ENCODE results near the gene FBXO44. TPM values are rescaled to one million over a fixed set of nuclear protein-coding genes. Genes with fewer than 3 reads are reported as not detected.

The FBXO44 gene
- total RNA-seq, 1 experiment from 2014 or later: 60.9 TPM

- H3K4me2 ChIP-seq (ENCODE audit: low read length): peak overlapping the region; percentile 98; the same call in 1 of the 2 replicates
- no peak overlapping the region for H2AFZ ChIP-seq (ENCODE audit: low read depth, low read length, poor library complexity, severe bottlenecking)
- CTCF ChIA-PET: interaction anchor here (1.0 to 2.1 kb wide), 4 partner anchors 8 to 37 kb away, joined by 3 to 9 read pairs (median 4); partner anchors contain the start of gene FBXO6
- H3K4me1 ChIP-seq (ENCODE audit: control insufficient read depth in 1 of 2, insufficient read depth in 2 of 2, low read length in 2 of 2): peaks cover 15 to 24% of the 10 kb centered on the region in 2 experiments; a peak in 3 of 4 replicates
- no peaks in the 10 kb centered on the region for H3K27me3 ChIP-seq (ENCODE audit: insufficient read depth, low read length)
- DNase-seq (ENCODE audit: low read depth, low spot score): no peak
- no peak overlapping the region for H3K9ac ChIP-seq (ENCODE audit: low read length)
- no peak overlapping the region for H3K27ac ChIP-seq (ENCODE audit: low read depth, low read length)
- H3K79me2 ChIP-seq (ENCODE audit: insufficient read depth, low read length): peaks cover 11% of the 10 kb centered on the region; the same call in 1 of the 2 replicates
- H3K9me2 ChIP-seq (ENCODE audit: insufficient read depth): no peaks in the 10 kb centered on the region
- ATAC-seq: no peak
- H4K20me1 ChIP-seq (ENCODE audit: insufficient read depth): no peaks in the 10 kb centered on the region
- intact Hi-C loops (cut with micrococcal nuclease): no loop called here
- POLR2A ChIA-PET: interaction anchor here (1.1 to 2.0 kb wide), 2 partner anchors 9 to 10 kb away, joined by 3 to 14 read pairs; partner anchors contain the start of gene DRAXIN
- H3K9me3 ChIP-seq (ENCODE audit: control insufficient read depth in 1 of 2, insufficient read depth in 1 of 2, low read depth in 1 of 2, low read length in 2 of 2): no peaks in the 10 kb centered on the region
- RAD21 ChIA-PET (ENCODE audit: low non-redundant PET in 1 of 2, low total read pairs in 2 of 2, uncharacterized antibody in 2 of 2, unreplicated experiment in 2 of 2): no interaction called here
- H3K36me3 ChIP-seq (ENCODE audit: control insufficient read depth in 1 of 2, insufficient read depth in 2 of 2, low read length in 2 of 2): 0 out of 4 replicates have a peak, but pooled peaks cover 0 to 3% of the 10 kb centered on the region in 2 experiments
- TF ChIP-seq SRF (IDR thresholded peaks at IDR 0.05; ENCODE audit: low read depth) (no peak), EZH2 (IDR thresholded peaks at IDR 0.05) (no peak), FOSL1 (IDR thresholded peaks at IDR 0.05; ENCODE audit: low read depth) (no peak), JUND (IDR thresholded peaks at IDR 0.05) (no peak), EZH2phosphoT487 (IDR thresholded peaks at IDR 0.05; ENCODE audit: borderline replicate concordance) (no peak), YY1 (IDR thresholded peaks at IDR 0.05; ENCODE audit: extremely low read depth, insufficient replicate concordance, low read depth, low read length) (no peak)
- no TSS peak for BruUV-seq (replicated peaks)
- H3K4me3 ChIP-seq (replicated peaks in 1 of 2; ENCODE audit: low read depth in 1 of 2, low read length in 2 of 2): no peak overlapping the region; a peak in 1 of 4 replicates
These were observed 27.7 kb downstream of the FBXO44 start for GRCh38 chr1:11682287-11682771.

- POLR2A ChIA-PET: interaction anchor here (1.1 to 2.0 kb wide), 2 partner anchors 8 to 10 kb away, joined by 3 to 14 read pairs; partner anchors contain the start of gene DRAXIN
- Histone ChIP-seq H3K27me3 (ENCODE audit: insufficient read depth, low read length) (no peaks in the 10 kb centered on the region), H3K9me2 (ENCODE audit: insufficient read depth) (no peaks in the 10 kb centered on the region), H3K79me2 (ENCODE audit: insufficient read depth, low read length) (peaks cover 11% of the 10 kb centered on the region; the same call in 1 of the 2 replicates), H3K9ac (ENCODE audit: low read length) (no peak overlapping the region), H4K20me1 (ENCODE audit: insufficient read depth) (no peaks in the 10 kb centered on the region), H3K36me3 (ENCODE audit: control insufficient read depth in 1 of 2, insufficient read depth in 2 of 2, low read length in 2 of 2) (0 out of 4 replicates have a peak, but pooled peaks cover 0 to 3% of the 10 kb centered on the region in 2 experiments), H3K9me3 (ENCODE audit: control insufficient read depth in 1 of 2, insufficient read depth in 1 of 2, low read depth in 1 of 2, low read length in 2 of 2) (no peaks in the 10 kb centered on the region), H3K4me1 (ENCODE audit: control insufficient read depth in 1 of 2, insufficient read depth in 2 of 2, low read length in 2 of 2) (peaks cover 15 to 24% of the 10 kb centered on the region in 2 experiments; a peak in 3 of 4 replicates), H3K4me3 (replicated peaks in 1 of 2; ENCODE audit: low read depth in 1 of 2, low read length in 2 of 2) (no peak overlapping the region), H3K4me2 (ENCODE audit: low read length) (no peak overlapping the region), H2AFZ (ENCODE audit: low read depth, low read length, poor library complexity, severe bottlenecking) (no peak overlapping the region), H3K27ac (ENCODE audit: low read depth, low read length) (no peak overlapping the region)
- TF ChIP-seq CBX3 (IDR thresholded peaks at IDR 0.05; ENCODE audit: low read depth): no peak
- no peak for TF ChIP-seq ATF3 (IDR thresholded peaks at IDR 0.05)
- no peak for TF ChIP-seq SRF (IDR thresholded peaks at IDR 0.05; ENCODE audit: low read depth)
- intact Hi-C loops (cut with micrococcal nuclease): no loop called here
- no peak for ATAC-seq
- RAD21 ChIA-PET (ENCODE audit: low non-redundant PET in 1 of 2, low total read pairs in 2 of 2, uncharacterized antibody in 2 of 2, unreplicated experiment in 2 of 2): no interaction called here
- CTCF ChIA-PET: interaction anchor here (1.0 to 2.1 kb wide), 2 partner anchors 18 to 24 kb away, joined by 3 to 9 read pairs; partner anchors contain the start of gene FBXO6
- no TSS peak for BruUV-seq (replicated peaks)
- DNase-seq (ENCODE audit: low read depth, low spot score): no peak
These were observed 28.1 kb downstream of the FBXO44 start for GRCh38 chr1:11682799-11683198.
